ENCODE measurements around the gene TGFB3.

TGFB3 gene

DNA sequence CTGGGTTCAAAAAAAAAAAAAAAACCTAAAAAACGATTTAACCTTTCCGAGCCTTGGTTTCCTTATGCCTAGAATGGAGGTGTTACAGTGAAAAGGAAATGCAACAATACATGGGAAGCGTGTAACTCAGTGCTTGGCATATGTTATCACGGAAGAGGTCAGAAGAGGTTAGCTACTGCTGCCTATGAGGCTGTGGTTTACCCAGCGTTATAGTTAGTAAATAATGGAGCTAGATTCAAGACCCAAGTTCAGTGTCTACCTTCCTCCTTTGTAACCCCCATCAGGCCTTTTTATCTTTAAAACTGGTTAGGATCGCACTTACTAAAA lies 4.6 kb upstream of the TGFB3 start:
- no peak for DNase-seq (ENCODE audit: low read depth)

DNA sequence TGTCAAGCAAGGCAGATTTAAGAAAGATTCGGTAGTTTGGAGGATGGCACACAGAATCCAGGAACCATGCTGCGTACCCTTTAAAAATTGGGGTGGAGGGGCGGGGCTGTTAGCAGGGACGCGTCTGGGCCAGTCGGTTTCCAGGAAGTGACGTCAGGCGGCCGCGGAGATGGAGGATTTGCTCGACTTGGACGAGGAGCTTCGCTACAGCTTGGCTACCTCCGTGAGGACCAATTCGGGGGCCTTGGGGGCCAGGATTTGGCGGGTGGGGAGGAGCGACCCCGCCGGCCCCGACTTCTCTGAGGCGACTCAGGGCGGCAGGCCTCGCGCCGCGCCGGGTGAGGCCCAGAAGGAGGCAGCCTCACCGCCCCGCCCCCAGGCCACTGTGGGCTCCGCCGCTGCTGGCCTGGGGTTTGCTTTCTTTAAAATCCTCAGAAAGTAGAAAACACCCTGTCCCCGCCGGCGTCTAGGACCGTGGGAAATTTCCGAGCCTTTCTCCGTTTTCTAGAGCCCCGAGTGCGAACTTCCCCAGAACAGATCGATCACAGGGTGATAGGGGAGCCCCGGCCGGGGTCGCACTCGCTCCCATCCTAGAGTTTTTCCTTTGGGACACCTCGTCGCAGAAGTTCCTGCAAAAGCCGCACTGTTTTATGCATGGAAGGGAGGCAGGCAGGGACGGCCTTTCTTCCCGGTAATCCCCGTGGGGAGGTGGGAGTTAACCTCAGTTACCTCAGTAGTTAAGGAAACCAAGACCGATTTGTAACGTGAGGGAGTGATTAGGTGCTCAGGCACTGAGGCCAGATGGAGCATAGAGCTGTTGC lies 4.0 kb upstream of the TGFB3 start, which contains the start of gene IFT43:
TSS of gene IFT43 (plus strand) at position 146 of the 821 bp plus-strand sequence. CDS start at position 170, 24 bp downstream.
- DNase-seq (ENCODE audit: low read depth), result peak; percentile 69

DNA sequence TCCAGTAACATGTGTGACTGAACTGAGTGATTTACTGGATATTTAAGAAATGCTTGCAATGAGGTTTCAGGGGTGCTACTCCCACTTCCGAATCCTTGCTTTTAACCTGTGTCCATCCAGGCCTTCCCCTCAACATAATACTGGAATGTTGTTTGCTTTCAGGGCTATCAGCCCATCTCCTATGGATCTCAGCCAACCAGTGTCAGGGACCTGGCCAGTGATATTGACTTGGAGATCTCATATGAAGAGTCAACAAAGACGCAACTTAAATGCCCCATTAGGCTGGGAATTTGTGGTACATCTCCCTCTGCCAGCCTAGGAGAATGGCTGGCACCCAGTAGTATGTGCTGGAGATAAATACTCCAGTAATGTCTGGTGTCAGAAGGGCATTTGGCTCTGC lies 2.9 kb upstream of the TGFB3 start:
- no peak for DNase-seq (ENCODE audit: low read depth)

DNA sequence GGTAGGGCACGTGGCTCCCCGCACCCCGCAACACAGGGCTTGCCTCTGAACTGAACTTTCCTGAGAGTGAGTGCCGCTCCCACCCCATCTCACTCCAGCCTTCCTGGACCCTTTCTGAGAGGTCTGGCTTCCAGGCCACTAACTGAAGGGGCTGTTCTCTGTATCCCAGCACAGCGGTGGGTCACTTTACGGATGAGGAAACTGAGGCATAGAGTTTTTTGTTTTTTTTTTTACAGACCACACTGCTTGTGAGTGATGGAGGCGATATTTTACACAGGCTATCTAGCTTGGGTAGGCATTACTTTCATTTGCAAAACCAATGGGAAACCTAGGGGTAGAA lies 1.2 kb upstream of the TGFB3 start:
- no peak for DNase-seq (ENCODE audit: low read depth)

DNA sequence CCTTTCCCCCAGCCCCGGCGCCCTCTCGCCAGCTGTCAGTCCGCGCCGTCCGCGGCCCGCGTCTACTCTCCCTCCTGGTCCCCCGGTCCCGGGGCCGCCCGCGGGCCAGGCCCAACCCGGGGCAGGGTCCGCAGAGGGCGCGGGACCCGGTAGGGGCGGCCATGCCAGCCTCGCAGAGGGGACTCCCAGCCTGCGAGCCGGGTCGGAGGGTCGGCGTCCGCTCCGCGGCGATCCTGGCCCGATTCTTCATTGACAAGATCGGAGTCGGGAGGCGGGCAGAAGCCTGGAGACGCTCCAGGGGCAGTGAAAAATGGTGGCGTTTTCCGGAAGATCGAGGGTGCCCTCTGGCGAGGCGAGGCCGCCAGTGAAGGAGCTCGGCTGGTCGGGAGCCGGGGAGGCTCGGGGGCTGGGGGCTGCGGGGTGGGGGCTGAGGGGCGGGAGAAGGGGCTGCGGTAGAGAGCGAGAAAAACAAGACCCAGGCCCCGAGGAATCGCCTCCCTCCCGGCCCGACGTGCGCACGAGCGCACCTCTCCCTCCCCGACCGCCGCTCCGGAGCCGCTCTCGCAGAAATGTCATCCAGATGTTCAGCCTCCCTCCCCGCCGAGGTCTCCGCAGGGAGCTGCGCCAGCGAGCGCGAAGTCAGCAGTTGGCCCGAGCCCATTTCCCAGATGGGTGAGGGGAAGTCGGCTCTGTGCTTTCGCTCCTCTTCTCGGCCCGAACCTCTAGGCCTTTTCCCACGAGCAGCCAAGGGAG lies 647 bp upstream of the TGFB3 start:
- DNase-seq (ENCODE audit: low read depth), result peak; percentile 72

DNA sequence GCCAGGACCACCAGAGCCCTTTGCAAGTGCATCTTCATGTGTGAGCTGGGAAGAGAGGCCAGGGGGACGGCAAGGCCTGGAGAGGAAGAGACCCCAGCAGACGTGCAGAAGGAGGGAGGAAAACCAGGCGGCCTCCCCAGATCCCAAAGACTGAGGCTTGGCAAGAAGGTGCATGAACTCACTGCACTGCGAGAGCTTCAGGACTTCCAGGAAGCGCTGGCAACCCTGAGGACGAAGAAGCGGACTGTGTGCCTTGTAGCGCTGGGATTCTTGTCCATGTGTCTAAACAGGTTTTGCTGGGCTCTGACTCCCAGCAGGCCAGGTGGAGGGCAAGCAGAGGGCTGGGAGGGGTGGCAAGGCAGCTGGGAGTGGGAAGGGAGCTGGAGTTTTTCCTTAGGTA lies 939 bp downstream of the TGFB3 start:
- DNase-seq (ENCODE audit: low read depth), result no peak

DNA sequence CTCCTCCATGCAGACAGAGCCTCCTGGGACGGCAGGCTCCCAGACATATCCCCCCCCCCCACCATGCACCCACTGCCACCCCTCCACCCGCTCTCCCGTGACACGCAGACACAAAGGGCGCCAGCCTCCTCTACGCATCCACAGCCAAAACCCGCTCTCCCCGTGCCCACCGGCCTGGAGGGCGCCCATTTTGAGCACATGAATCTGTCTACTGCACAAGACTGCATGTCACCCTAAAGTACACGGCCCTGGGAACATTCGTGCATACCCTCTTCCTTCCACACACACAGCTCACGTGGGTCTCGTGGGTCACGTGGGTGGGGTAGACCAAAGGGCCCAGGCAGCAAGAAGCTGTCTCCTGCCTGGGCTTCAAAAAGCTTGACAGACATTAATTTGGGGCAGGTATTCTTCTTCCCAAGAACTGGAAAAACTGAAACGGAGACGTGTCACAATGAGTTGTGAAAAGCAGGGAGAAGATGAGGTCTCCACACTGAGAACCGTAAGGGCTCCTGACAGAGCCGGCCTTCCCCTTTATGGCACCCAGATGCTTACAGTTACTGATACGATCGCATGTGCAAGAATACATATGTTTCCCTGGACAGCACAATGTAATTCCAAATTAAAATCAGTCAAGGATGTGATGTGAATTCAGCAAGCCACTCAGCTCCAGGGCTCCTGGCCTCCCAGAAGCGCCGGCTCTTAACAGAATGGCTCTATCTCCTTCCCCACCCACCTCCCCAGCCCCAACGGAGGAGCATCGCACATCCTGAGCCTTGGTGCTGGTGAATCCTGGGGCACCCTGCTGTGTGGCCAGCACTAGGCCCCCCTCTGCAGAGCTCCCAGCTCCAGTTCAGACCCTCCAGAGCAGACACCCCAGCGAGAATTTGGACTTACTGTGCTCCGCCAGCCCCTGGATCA lies 1.9 kb downstream of the TGFB3 start:
- DNase-seq (ENCODE audit: low read depth), result no peak

DNA sequence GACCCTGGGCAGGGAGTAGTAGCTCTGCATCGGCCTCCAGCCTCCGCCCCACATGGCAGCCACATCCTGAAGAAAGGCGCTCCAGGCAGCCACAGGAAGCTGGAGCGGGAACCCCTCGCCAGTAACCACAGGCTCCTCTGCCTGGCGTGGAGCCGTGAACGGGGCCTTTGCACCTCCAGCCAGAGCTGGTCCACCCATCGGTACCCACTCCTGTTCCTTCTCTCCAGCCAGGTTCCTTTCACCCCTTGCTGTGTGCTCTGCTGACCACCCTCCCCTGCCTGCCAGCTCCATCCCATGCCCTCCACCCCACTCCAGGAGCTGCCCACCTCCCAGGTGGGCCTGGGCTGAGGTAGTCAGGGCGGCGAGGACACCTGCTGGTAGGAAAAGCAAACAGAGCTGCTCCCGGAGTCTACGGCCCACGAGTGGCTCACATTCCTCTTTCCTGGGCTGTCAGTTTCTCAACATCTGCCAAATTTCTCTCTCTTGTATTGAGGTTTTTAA lies 2.7 kb downstream of the TGFB3 start:
- peak; percentile 54 for DNase-seq (ENCODE audit: low read depth)

DNA sequence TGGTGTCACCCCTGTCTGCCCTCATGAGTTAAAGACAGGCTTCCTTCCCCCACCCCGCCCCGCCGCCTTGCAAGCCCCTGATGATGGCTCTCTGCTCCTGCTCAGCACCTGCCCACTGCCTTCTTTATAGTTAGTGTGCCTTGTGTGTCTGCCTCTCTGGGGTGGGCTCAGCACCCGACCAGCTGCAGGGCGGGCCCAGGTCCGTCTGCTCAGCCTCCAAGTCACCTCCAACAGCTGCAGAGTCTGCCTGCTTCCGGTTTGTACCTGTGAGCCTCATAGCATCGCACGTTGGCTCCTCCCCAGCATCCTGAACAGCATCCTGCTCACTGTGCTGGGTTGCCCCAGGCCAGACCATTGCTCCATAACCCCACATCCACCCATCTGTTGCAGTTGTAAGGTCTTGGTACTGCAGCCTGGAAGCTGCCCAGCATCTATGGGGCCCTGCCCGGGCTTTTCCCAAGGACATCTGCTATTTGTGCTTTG lies 3.5 kb downstream of the TGFB3 start:
- no peak for DNase-seq (ENCODE audit: low read depth)

DNA sequence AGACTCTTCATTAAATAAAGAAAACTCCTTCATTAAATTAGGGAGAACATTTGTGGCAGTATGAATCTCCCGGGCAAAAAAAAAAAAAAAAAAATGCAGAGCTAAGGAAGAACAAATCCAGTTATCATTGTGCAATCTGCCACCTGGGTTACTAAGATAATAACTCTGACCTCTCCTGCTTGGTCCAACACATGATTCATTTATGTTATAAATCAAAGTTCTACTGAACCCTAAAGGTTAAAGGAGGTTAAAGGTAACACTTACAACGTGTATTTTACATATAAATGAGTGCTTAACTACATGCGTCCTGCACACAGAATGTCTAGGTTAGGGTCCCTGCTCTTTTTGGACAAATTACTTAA lies 4.2 kb downstream of the TGFB3 start:
- peak; percentile 70 for DNase-seq (ENCODE audit: low read depth)

DNA sequence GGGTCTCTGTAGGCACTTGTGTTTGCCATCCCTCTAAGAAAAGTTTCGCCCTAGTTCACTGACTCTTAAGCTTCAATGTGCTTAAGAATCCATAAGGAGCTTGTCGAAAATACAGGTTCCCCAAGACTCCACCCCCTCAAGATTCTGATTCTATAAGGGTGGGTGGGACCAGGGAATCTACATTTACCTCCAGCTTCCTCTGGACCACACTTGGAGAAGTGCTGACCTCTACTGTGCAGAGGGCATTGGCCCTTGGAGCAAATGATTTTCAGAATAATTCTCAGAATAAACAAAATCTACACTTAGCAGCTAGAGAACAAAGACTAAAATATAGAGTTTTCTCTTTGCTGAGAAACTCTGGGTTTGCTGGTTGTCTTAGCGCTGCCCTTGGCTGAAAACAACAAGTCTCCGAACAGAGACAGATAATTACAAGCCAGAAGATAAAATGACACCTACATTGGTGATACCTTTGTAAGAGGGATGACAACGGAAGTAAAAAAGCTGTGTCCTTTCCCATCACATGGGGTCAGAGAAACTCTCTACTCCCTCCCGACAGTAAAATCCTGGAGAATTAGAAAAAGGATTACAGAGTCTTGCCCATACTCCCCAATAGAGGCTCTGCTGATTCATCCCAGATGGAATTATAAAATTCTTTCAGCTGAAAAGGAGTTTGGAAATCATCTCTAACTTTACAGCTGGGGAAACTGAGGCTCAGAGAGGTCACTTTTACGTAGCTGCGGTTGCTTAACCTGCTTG lies 4.8 kb downstream of the TGFB3 start:
- DNase-seq (ENCODE audit: low read depth), result no peak

DNA sequence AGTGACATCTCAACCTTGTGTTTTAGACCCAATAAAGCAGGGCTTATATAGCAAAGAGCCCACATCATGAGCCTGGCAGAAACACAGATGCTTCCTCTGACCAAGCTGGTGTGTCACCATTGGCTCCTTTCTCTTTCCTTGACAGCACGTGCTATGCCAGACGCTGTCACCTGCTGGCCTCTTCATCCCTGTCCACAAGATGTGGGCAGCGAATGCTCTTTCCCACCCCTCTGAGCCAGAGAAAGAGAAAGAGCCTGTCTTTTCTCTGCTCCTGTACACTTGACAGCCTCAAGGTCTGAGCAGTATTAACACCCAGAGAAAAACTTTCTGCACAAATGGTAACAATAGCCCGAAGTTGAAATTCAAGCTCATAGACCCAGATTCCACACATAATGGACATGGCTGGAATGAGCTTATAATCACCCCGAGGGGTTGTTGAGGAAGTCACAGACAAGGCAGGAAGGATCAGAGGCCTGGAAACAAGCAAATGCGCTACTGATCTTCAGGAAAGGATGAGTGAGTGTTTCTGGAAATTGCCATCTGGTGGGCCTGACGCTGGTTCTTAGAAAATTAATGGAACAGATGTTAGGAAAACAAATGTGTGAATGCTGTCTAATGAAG lies 8.9 kb downstream of the TGFB3 start:
- no peak for DNase-seq (ENCODE audit: low read depth)

DNA sequence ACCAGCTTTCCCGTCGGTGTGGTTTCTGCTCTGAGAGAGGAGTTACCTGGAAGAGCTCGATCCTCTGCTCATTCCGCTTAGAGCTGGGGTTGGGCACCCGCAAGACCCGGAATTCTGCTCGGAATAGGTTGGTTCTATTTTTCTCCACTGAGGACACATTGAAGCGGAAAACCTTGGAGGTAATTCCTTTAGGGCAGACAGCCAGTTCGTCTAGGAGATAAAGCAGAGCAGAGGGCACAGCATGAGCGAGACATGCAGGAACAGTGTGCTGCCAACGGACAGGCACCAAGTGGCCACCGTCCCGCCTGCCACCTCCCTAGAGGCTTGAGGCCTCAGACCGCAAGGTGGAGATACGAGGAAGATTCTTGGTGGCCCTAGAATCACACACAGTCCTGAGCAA lies 10.3 kb downstream of the TGFB3 start:
- no peak for DNase-seq (ENCODE audit: low read depth)

DNA sequence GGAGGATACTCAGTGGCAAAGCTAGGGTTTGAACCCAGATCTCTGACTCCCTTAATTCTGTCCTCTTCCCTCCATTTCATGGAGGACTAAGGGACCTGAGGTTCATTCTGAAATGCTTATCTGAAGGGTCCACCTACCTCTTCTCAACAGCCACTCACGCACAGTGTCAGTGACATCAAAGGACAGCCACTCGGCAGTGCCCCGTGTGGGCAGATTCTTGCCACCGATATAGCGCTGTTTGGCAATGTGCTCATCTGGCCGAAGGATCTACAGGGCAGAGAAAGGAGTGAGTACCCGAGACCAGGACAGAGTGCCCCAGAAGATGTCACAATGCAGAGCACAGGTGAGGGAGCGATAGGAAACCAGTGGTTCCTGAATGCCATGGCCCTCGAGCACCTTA lies 10.8 kb downstream of the TGFB3 start:
- DNase-seq (ENCODE audit: low read depth), result no peak

DNA sequence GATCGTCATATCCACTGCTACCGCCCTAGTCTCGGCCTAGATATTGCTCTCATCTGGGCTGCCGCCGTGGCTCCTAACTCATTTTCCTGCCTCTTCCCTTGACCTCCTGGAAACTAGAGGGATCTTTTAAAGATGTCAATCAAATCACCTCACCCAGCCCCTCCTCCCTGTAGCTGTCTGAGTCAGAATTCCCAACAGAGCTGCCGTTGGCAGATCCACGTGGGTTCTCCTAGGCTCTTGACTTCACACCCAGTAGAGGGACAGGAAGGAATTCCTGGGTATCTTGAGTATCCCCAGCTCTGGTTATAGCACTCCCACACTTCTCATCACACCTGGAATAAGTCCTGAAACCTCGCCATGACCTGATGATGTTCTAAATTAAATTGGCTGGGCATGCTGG lies 11.9 kb downstream of the TGFB3 start:
- DNase-seq (ENCODE audit: low read depth), result no peak

DNA sequence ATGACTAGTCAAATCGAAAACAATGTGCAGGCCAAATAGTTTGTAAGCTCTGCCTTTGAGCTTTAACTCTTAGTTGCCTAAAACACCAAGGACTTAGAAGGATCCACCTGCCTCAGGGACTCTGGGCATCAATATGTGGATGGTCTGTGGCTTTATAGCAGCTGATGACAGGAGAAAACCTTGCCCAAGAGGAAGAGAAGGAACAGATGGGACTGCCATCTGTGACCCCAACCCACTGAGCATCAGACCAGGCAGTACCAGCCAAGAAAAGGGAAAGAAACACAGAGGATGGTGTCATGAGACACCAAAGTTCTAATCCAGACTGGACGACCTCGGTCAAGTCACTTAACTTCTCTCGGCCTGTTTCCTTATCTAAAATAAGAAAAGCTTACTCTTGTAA lies 12.7 kb downstream of the TGFB3 start:
- DNase-seq (ENCODE audit: low read depth), result no peak

DNA sequence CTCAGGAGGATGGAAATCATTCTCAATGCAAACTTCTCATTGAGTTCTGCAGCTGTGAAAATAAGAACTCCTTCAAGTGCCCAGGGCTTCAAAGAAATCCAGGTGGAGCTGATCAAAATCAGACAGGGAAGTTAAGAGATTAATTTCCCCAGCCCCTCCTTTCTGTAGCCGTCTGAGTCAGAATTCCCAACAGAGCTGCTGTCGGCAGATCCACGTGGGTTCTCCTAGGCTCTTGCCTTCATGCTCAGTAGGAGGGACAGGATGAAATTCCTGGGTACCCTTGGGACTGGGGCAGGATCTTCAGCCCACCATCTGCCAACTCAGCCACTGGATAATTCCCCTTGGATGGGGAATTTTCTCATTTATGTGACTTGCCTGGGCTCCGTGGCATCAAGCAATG lies 13.3 kb downstream of the TGFB3 start:
- DNase-seq (ENCODE audit: low read depth), result no peak

DNA sequence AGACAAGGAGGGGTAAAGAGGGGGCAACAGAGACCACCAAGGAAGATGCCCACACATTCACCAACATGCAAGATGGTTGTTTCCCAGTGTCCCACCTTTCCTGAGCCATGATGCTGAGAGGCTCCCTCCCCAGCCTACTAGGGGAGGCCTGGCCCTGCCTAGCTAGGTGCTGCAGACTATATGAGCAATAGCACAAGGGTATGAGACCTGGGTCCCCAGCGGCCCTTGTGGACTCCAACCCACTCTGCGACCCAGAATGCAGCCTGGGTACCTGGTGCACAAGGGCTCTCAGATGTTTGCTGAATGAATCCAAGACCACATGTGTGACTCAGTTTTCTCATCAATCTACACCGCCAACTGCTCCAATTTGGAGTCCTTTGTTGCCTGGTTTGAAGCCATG lies 13.9 kb downstream of the TGFB3 start:
- no peak for DNase-seq (ENCODE audit: low read depth)

DNA sequence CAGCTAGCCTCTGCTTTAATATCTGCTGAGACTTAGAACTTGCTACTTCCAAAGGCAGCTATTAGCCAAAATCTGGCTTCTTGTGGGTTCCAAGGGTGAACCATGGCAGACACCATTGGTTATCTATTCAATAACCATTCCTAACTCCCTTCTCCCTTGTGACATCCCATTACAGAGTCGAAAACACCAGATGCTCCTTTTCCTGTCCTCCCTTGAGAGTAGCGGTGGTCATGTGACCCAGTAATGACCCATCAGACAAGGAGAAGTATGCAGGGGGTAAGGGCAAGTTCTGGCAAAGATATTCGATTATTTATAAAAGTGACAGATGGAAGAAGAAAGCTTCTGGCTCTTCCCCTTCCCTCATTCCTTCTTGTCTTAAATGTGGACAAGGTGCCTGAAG lies 20.1 kb downstream of the TGFB3 start:
- DNase-seq (ENCODE audit: low read depth), result no peak

DNA sequence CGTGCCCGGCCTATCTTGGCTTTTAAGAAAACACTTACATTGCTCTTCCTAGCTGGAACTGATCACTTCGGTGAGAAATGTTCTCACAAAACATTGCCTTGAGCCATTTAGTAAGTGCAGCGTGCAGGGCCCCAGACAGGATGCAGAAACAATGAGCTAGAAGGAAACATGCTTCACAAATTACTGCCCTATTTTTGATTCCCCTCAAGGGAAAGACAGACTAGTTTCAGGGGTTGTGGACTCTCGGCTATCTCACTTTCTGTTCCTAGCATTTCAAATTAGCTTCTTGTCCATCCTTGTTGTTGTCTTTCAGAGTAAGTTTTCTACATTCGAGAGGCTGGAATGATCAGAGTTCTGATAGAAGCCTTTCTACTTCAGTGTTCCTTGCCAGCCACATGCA lies 21.6 kb downstream of the TGFB3 start:
- DNase-seq (ENCODE audit: low read depth), result no peak

DNA sequence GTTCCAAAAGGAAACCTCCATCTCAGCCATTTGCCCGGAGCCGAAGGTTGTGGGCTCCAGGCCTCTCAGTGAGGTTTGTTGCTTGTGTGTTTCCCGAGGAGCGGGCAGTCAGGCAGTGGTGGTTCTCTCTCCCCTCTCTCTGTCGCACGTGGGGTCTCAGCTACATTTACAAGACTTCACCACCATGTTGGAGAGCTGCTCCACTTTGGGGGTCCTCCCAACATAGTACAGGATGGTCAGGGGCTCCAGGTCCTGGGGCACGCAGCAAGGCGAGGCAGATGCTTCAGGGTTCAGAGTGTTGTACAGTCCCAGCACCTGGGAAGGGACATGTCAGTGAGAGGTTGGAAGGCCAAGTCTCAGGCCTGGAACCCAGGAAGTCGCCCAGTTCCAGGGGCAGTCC lies 22.8 kb downstream of the TGFB3 start:
- DNase-seq (ENCODE audit: low read depth), result no peak
